Loucy (cell line): ENCODE data around the gene DBT.

Experiments used
- CTCF ChIP-seq: fragments of 200-600 bp; sonication (generic); conservative IDR thresholded peaks from 2 replicates; pipeline ENCODE4 v1.5.1; 2014; ENCODE audit warnings: mild to moderate bottlenecking, antibody characterized with exemption, low read length
- EZH2phosphoT487 ChIP-seq: fragments of 200-600 bp; IDR thresholded peaks from 2 replicates; pipeline ENCODE4 v1.6.1; 2018; ENCODE audit warnings: antibody characterized with exemption, mild to moderate bottlenecking, moderate library complexity, borderline replicate concordance

GRCh38 chr1:100249537-100250257 is at the start of gene DBT:
- no peak for TF ChIP-seq CTCF
- TF ChIP-seq EZH2phosphoT487 = no peak
